GM18517 (cell line): Measurements from ENCODE around the gene KLRC3.
"Not testable (repeated sequence)": the region's sequence is repeated elsewhere in the genome, so short reads cannot be mapped to it uniquely, and the experiment has no call there.

Experiments used
- ATAC-seq: cut with Tn5 transposase; IDR thresholded peaks from one replicate; pipeline ENCODE4 v1.9.1; 2021; ENCODE audit warnings: mild to moderate bottlenecking, moderate library complexity; ENCODE audit not compliant: unreplicated experiment

Gene KLRC3

DNA sequence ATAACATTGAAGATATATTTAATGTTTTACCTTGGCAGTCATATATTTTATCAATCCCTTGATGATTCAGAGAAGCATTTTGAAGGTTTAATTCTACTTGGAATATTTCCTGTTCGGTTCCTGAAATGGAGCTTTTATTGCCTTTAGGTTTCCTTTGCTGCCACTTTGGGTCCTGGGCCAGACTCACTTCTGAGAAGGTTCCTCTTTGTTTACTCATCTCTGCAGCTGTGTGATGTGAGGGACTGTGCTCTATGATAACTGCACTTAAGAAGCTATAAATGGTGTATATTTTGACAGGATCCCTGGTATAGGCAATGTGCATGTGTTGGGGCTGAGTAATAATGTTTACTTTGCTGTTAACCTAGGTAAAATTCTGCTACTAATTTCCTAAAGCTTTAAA is at the start of gene KLRC3:
Gene KLRC3, minus strand, starts transcription at position 262 of the 400 bp plus-strand sequence. Its CDS starts 45 bp downstream, at position 217.
- not testable (repeated sequence) for ATAC-seq

DNA sequence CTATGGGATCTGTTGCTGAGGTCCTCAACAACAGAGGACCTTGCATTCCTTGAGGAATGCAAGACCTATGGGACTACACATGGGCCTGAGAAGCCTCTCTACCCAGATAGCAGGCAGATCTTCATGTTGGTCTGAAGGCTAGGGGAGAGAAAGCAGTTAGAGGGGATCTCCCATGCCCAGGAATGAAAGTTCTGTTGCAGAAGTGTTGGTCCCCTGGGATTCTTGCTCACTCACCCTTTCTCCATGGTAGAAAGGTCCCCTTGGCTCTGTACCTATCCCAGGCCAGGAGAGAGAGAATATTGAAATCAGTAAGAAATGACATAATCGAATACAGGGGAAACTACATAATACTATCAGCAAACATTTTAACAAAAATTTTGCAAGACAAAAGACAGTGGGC is 49.3 kb upstream of the KLRC3 start:
- ATAC-seq, result no peak

- ATAC-seq, result no peak
These were observed 45.9 kb upstream of the KLRC3 start for GRCh38 chr12:10466311-10466710.

GRCh38 chr12:10457760-10458159 is 37.4 kb upstream of the KLRC3 start:
- ATAC-seq, result no peak

- no peak for ATAC-seq
These were observed 36.5 kb upstream of the KLRC3 start for GRCh38 chr12:10456856-10457255.

GRCh38 chr12:10455766-10456165 is 35.4 kb upstream of the KLRC3 start:
- ATAC-seq, result no peak

GRCh38 chr12:10454531-10454930 is 34.1 kb upstream of the KLRC3 start:
- no peak for ATAC-seq

DNA sequence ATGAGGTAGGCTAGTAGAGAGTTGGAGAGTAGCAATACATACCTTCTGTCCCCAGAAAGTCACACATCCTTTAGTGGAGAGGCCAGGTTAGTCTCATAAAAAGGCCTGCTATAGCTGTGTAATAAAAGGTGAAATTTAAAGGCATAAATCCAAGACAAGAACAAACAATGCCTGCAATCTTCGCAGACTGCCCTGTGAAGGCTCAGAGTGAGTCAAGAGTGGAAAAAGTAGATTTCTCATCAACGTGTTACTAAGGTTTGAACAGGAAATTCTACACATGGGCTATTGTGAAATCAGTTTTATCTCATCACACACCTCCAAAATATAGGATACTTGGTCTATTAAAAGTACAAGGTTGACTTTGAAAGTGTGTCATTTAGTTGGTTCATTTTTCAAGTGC is 32.8 kb upstream of the KLRC3 start, which contains the start of gene KLRC1:
Gene KLRC1, minus strand, starts transcription at position 222 of the 400 bp plus-strand sequence. CDS start 2,221 bp downstream, outside the sequence.
- no peak for ATAC-seq

DNA sequence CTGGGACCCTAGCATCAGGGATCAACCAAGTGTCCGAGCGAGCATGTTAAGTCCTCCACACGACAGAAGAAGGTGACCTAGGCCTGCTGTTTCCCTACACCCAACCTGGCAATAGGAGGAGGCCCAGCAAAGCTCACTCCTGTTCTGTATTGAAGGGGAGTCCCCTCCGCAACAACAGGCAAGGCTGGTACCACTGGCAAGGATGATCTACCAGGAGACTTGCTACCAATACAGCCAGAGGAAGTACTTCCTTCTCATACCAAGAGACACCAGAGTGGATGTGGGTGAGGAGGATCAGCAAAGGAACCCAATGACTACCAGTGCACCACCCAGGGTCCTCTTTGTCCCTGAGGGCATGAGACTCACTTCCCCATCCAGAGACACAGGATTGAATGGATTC is 27.8 kb upstream of the KLRC3 start:
- no peak for ATAC-seq

- not testable (repeated sequence) for ATAC-seq
These were observed 25.7 kb upstream of the KLRC3 start for GRCh38 chr12:10446052-10446451.

DNA sequence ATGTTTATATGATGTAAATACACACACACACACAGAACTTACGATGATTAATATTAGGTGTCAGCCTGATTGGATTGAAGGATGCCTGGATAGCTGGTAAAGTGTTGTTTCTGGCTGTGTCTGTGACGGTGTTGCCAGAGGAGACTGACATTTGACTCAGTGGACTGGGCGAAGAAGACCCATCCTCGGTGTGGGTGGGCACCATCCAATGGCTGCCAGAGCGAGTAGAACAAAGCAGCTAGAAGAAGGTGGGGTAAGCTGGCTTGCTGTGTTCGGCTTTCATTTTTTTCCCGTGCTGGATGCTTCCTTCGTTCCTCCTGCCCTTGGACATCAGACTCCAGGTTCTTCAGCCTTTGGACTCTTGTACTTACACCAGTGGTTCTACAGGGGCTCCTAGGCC is 20.7 kb upstream of the KLRC3 start:
- ATAC-seq, result not testable (repeated sequence)

DNA sequence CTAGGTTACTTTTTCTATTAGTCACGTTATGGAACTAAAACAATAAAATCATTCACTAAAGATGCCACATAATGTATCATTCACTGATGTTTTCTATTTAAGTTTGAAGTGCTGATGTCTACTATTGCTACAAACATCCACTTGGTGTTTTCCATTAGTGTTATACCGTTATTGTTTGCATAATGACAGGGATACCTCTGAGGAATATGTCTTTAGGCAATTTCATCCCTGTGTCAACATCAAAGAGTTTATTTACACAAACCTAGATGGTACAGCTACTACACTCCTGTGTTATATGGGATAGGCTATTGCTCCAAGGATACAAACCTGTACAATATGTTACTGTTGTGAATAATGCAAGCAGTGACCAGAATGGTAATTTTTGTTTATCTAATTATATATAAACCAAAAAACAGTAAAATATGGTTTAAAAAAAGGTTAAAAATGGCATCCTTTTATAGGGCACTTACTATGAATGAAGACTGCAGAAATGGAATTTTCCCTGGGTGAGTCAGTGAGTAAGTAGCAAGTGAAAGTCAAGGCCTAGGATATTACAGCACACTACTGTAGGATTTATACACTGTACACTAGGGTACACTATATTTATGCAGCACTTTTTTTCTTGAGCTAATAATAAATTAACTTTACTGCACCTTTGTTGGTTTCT is 19.3 kb upstream of the KLRC3 start:
- ATAC-seq, result not testable (repeated sequence)

GRCh38 chr12:10437601-10438000 is 17.2 kb upstream of the KLRC3 start:
- not testable (repeated sequence) for ATAC-seq

DNA sequence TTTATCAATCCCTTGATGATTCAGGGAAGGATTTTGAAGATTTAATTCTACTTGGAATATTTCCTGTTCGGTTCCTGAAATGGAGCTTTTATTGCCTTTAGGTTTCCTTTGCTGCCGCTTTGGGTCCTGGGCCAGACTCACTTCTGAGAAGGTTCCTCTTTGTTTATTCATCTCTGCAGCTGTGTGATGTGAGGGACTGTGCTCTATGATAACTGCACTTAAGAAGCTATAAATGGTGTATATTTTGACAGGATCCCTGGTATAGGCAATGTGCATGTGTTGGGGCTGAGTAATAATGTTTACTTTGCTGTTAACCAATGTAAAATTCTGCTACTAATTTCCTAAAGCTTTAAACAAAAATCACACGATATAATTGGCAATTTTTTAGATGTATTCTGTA is 15.4 kb upstream of the KLRC3 start, which contains the start of gene KLRC2:
Gene KLRC2, minus strand, starts transcription at position 195 of the 400 bp plus-strand sequence. Its CDS starts 24 bp downstream, at position 171.
- ATAC-seq, result not testable (repeated sequence)

DNA sequence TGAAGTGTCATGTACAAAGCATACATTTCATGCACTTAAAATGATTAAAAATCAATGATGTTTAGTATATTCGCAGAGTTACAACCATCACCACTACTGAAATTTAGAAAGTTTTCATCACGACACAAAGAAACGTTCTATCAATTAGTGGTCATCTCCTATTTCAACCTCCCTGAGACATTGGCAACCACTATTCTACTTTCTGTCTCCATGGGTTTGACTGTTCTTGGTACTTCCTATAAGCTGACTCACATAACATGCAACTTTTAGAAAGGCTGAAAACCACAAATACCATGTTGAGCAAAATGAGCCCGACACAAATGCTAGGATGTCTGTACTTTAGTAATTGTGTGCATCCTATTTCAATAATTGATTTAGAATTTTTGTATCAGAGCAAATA is 10.2 kb upstream of the KLRC3 start:
- not testable (repeated sequence) for ATAC-seq

DNA sequence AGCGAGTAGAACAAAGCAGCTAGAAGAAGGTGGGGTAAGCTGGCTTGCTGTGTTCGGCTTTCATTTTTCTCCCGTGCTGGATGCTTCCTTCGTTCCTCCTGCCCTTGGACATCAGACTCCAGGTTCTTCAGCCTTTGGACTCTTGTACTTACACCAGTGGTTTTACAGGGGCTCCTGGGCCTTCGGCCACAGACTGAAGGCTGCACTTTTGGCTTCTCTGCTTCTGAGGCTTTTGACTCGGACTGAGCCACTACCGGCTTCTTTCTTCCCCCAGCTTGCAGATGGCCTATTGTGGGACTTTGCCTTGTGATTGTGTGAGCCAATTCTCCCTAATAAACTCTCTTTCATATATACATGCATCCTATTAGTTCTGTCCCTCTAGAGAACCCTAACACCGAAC is 5.5 kb upstream of the KLRC3 start:
- not testable (repeated sequence) for ATAC-seq

DNA sequence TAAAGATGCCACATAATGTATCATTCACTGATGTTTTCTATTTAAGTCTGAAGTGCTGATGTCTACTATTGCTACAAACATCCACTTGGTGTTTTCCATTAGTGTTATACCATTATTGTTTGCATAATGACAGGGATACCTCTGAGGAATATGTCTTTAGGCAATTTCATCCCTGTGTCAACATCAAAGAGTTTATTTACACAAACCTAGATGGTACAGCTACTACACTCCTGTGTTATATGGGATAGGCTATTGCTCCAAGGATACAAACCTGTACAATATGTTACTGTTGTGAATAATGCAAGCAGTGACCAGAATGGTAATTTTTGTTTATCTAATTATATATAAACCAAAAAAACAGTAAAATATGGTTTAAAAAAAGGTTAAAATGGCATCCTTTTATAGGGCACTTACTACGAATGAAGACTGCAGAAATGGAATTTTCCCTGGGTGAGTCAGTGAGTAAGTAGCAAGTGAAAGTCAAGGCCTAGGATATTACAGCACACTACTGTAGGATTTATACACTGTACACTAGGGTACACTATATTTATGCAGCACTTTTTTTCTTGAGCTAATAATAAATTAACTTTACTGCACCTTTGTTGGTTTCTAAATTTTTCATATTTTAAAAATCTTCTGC is 4.0 kb upstream of the KLRC3 start:
- ATAC-seq, result not testable (repeated sequence)

DNA sequence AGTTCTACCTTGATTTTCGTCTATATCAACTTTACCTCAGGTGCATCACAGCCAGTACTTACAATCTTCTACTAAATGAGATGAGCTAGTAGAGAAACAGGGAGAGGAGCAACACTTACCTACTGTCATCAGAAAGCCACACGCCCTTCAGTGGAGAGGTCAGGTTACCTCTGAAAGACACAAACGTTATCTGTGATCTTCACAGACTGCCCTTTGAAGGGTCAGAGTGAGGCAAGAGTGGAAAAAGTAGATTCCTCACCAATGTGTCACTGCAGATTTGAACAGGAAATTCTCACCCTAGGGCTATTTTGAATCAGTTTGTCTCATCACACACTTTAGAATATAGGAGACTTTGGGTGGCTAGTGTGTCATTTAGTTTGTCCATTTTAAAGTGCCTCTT is 1.8 kb upstream of the KLRC3 start:
- not testable (repeated sequence) for ATAC-seq

DNA sequence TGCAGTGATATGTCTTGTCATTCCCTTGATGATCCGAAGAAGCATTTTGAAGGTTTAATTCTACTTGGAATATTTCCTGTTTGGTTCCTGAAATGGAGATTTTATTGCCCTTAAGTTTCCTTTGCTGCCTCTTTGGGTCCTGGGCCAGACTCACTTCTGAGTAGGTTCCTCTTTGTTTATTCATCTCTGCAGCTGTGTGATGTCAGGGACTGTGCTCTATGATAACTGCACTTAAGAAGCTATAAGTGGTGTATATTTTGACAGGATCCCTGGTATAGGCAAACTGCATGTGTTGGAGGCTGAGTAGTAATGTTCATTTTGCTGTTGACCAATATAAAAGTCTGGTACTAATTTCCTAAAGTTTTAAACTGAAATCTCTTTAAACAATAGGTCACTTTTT is 11.0 kb downstream of the KLRC3 start, which contains the start of gene KLRC4:
Gene KLRC4, minus strand, starts transcription at position 366 of the 400 bp plus-strand sequence. Its CDS starts 182 bp downstream, at position 184.
- ATAC-seq, result no peak

GRCh38 chr12:10408842-10409241 is 11.6 kb downstream of the KLRC3 start:
- ATAC-seq, result no peak

DNA sequence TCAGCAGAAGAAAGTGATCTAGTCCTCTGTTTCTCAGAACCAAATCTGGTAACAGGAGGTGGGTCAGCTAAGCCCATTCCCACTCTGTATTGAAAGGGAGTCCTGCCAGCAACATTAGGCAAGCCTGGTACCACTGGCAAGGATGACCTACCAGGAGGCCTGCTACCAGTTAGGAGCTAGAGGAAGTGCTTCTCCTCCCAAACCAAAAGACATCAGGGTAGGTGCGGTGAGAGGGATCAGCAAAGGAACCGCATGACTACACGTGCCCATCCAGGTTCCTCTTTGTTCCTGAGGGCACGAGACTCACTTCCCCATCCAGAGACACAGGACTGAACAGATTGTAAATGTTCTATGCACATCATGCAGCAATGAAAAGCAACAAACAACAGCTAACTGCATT is 13.7 kb downstream of the KLRC3 start:
- ATAC-seq, result no peak

DNA sequence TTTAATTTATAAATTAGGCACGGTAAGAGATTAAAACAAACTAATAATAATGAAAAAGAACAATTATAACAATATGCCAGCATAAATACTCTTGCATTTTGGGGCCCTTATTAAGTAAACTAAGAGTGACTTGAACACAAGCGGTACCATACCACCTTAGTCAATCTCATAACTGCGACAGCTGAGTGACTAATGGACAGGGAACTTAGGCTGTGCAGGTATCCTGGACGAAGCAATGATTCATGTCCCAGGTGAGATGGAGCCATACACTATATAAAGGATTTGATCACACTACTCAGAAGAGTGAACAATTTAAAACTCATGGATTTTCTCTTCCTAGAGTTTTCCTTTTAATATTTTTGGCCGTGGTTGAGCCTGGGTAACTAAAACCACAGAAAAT is 15.1 kb downstream of the KLRC3 start:
- ATAC-seq, result no peak
